ENCODE data around the gene OVOL1.

DNA sequence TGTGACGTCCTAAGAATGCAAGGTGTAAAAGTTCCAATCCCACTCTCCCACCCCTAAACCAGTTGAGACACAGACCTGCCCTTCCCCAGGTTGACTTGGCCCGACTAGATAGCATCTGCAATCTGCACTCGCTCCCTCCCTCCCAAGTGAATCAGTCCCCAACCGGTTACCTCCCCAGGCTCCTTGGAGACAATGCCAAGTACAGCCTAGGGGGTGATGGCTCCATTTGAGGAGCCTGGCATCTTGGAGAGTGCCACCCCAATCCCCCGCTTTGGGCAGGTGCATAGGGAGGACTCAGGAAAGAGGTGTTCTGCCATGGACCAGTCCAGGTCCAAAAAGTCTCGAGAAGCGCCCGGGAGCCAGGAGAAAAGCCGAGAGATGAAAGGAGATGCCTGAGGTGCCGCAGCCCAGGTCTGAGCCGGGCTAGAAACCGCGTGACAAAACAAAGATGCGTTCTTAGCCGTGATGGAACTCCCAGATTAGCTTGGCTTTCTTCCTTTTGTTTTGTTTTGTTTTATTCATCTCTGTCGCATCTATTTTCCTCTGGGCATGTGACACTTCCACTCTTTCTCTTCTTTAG lies 28.2 kb downstream of the OVOL1 start:
- TF ChIP-seq CTCF (IDR thresholded peaks at IDR 0.05) (no peak), EP300 (IDR thresholded peaks at IDR 0.05) (no peak)

Measured in esophagus muscularis mucosa (tissue), 3 donors.